SK-MEL-5 (cell line): ENCODE data around the gene L2HGDH. TPM values are rescaled to one million over a fixed set of nuclear protein-coding genes. Genes with fewer than 3 reads are reported as not detected.

ENCODE experiments used
- DNase-seq: peaks from one replicate; pipeline ENCODE4 v3.0.0-alpha.2; 2016; ENCODE audit warnings: low read depth, low spot score
- in situ Hi-C: cut with HindIII; loops from 2 replicates; pipeline ENCODE4 v1.10.0; 2016; ENCODE audit warnings: low sequenced_read_pairs, high pct_unique_total_duplicates, low pct_unique_long_range_greater_than_20kb
- total RNA-seq: library from RNA; depleted of rRNA; stranded (reverse); fragments of >200 nt; shearing (Covaris generic); gene quantifications from 2 replicates; pipeline ENCODE4 v1.2.3, GENCODE V29; 2014

L2HGDH gene
- total RNA-seq, 1 experiment from 2014 or later = 6.4 TPM

DNA sequence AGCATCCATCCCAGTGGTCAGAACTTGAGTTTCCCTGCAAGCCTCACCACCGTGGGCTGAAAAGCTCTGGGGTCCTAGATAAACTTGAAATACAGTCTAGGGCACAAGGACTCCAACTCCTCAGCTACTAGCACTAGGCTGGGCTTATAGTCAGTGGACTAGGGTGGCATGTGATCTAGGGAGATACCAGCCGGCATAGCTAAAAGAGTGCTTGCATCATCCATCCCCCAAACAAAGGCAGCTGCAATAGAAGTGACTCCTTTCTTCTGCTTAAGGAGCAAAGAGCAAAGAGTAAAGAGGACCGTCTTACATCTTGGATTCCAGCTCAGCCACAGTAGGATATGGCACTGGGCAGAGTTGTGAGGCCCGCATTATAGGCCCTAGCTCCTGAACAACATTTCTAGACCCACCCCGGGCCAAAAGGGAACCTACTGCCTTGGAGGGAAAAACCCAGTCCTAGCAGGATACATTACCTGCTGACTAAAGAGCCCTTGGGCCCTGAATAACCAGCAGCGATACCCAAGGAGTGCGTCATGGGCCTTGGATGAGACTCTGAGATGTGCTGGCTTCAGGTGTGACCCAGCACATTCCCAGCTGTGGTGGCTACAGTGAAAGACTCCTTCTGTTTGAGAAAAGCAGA lies 62.8 kb downstream of the L2HGDH start:
- in situ Hi-C loops = no loop called here
- peak; percentile 7 for DNase-seq

- no peak for DNase-seq
- in situ Hi-C loops = no loop called here
Observed at GRCh38 chr14:50247245-50247644, 64.8 kb downstream of the L2HGDH start.

GRCh38 chr14:50242566-50243310 lies 69.3 kb downstream of the L2HGDH start:
- in situ Hi-C loops = no loop called here
- DNase-seq = no peak

- DNase-seq = no peak
- in situ Hi-C loops = no loop called here
Observed at GRCh38 chr14:50242096-50242495, 69.9 kb downstream of the L2HGDH start.

GRCh38 chr14:50237427-50237826 lies 74.6 kb downstream of the L2HGDH start:
- in situ Hi-C loops = no loop called here
- DNase-seq = no peak

GRCh38 chr14:50233951-50234250 lies 78.1 kb downstream of the L2HGDH start:
- in situ Hi-C loops = no loop called here
- DNase-seq = no peak

- in situ Hi-C loops = no loop called here
- DNase-seq = no peak
Observed at GRCh38 chr14:50233166-50233950, 78.7 kb downstream of the L2HGDH start.

- no peak for DNase-seq
- in situ Hi-C loops = no loop called here
Observed at GRCh38 chr14:50232276-50232642, 79.8 kb downstream of the L2HGDH start.

GRCh38 chr14:50231475-50232275 lies 80.4 kb downstream of the L2HGDH start, which contains the start of gene SOS2:
Gene SOS2 (minus strand): TSS chr14:50231578. CDS start chr14:50231283, 295 bp downstream.
- in situ Hi-C loops = no loop called here
- DNase-seq = peak; percentile 81

DNA sequence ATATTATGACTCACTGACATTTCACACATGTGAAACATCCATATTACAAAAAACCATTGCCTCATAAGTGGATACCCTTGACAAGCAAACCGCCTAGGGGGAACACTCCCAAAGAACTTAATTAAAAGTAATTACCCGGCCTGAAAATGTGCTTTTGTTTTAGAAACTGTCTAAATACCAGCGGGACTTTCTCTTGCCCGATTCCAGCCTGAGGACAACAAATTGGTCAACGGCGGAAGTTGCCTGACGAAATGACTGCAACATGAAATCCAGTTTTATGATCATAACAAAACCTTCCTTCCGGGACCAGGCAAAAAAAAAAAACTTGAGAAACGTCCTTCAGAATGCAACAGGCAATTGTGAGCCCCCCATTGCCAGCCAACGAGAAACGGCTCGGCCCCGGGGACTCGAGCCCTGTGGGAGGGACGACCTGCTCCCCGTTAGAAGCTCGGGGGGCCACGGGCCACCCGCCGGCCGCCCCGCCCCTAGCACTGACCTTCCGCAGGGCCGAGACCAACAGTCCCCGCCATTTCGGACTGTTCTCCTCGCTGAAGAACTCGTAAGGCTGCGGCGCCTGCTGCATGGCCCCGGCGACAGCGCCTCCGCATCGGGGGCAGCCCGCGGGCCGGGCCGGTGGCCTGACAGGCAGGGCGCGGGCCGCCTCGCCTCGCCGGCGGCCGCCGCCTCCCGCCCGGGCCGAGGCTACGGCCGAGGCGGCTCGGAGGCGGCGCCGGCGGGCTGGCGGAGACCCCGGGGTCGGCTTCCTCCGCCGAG lies 81.1 kb downstream of the L2HGDH start:
- peak; percentile 65 for DNase-seq
- in situ Hi-C loops = no loop called here

DNA sequence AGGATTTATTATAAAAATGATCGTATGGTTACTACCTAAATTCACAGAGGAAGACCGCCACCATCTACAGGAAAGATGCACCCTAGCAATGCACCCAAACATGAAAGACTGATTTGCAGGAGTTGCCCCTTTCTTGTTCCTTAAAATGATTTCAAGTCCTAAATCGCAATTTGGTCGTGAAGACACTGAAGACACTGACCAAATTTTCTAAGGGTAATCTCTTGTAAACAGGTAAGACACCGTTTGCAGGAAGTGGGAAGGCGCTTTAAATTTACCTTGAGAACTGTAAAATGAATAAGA lies 81.7 kb downstream of the L2HGDH start:
- no peak for DNase-seq
- in situ Hi-C loops = no loop called here

DNA sequence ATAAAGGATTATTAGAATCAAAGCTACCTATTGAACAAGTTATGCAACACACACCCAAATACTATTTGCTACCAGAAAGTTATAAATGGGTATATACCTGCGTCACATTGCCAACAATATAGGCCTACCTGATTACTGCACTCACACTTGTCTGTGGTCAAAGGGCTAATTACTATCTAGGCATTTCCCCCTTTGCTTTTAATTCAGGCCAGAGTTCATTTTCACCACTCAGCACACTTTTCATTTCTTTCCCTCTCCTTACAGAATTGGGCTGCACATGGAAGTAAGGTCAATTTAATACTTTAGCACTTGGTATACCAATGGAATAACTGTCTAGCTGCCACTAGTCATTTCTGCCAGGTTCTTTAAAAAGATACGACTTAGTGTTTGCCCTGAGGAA lies 82.3 kb downstream of the L2HGDH start:
- in situ Hi-C loops = no loop called here
- no peak for DNase-seq

DNA sequence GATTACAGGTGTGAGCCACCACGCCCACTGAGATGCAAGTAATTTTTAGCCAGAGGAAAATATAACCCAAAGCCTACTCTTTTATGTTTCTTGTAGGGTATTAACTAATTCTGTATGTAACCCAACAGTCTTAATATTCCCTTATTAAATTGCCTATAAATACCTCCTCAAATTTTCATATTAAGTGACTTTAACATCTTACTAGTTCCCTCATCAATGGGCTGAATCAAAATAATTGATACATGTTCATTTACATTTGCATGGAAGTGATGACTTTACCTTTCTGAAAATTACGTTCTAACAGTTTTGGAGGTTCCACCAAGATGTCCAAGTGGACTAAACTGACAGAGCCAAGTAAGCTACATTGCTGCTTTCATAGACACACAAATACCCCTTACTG lies 83.7 kb downstream of the L2HGDH start:
- DNase-seq = no peak
- in situ Hi-C loops = no loop called here

GRCh38 chr14:50225974-50226297 lies 86.1 kb downstream of the L2HGDH start:
- in situ Hi-C loops = no loop called here
- DNase-seq = no peak

- in situ Hi-C loops = no loop called here
Observed at GRCh38 chr14:50225067-50225973, 86.7 kb downstream of the L2HGDH start.

GRCh38 chr14:50222055-50222613 lies 89.9 kb downstream of the L2HGDH start:
- in situ Hi-C loops = no loop called here
- no peak for DNase-seq

More at GRCh38 chr14:50225067-50225973, 86.7 kb downstream of the L2HGDH start:
- DNase-seq = no peak
